CD4-positive, alpha-beta T cell treated with Interleukin-4 for 4 hours (primary cell): ENCODE data around the gene CLEC2A.
A peak's percentile ranks its signal among the peaks of the same experiment; 100 is the strongest.

ENCODE experiments used
- DNase-seq: peaks from one replicate; pipeline ENCODE4 v3.0.0-alpha.2; 2020

The CLEC2A gene

DNA sequence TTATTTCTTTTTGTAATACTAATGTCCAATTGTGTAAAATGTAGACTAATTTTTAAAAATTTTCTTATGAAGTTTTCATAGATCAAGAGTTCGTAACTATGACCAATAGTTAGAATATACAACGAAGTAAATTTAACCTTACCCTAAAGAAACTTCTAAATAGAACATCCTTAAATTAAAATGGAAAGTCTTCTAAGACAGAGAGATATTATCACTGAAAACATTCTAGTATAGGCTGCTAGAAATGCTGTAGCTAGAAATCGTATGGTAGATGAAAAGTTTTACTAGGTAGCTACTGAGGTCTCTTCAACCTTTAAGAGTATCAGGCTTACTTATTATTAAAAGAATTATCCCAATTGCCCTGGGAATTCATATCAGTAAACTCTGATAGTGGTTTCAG lies 925 bp downstream of the CLEC2A start:
- no peak for DNase-seq

DNA sequence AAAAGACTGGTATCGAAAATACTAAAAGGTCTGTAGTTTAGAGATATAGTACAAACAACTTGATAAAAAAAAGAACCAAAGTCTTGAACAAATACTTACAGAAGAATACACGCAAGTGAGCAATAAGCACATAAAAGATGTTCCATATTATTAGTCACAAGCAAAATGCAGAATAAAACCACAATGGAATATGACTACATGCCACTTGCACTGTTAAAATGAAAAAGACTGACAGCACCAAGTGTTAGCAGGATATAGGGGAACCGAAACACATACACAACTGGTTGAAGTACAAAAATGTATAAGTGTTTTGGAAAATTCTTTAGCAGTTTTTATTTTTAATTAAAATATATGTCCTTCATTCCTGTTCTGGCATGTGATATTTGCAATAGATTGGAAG lies 3.6 kb downstream of the CLEC2A start:
- DNase-seq, result no peak

DNA sequence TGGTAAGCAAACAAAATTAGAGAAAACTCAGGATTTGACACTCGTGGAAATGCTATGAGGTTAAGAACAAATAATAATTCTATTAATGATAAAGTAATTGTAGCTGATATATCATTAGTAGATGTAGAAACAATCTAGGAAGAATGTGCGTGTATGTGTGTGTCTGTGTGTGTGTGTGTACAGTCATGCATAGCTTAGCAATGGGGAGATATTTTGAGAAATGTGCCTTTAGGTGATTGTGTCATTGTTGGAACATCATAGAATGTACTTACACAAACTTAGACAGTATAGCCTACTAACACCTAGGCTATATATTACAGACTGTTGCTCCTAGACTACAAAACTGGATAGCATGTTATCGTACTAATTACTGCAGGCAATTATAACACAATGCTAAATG lies 5.3 kb downstream of the CLEC2A start:
- DNase-seq, result no peak

DNA sequence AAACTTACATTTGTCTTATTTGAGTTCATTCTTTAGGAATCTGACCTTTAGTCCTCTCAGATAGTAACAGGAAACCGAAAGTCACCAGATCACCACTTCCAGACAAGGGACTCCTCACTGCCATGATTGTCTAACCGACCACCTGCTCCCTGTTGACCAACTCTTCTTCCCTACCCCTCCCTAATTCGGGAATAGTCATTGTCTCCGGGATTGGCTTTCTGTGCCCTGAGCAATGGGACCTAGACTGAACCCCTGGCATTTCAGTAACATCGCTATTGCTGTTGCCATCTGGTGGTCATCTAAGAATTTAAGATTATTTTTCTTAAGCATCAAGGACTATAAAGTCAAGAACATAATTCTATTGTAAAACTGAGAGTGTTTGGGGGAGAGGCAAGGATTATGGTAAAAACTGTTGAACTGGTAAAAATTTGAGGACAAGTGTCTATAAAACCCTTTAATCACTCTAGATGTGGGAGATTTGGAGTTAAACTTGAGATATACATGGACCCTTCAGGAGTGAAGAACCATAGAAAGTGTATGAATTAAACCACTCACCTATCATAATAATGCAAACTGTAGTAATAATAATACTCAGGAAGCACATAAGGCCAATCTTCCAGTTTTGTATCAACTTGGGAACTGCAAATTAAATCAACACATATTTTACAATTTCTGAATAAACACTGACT lies 6.3 kb downstream of the CLEC2A start:
- DNase-seq, result peak; percentile 52

DNA sequence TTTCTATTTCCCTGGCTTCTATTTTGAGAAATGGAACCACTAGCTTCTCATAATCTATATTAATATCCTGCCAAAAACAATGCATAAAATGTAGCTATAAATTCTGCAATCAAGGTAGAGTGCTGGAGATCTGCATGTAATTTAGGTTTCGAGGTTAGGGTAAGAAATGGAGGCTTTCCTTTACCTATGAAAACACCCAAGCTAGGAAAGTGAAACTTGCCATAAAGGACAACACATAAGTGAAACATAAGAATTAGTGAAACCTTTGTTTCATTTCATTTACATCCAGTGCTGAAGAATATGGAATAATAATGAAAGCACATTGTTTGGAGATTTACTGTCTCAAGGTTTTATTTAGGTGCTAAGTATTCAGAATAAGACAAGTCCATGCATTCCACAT lies 9.7 kb downstream of the CLEC2A start:
- DNase-seq, result no peak

DNA sequence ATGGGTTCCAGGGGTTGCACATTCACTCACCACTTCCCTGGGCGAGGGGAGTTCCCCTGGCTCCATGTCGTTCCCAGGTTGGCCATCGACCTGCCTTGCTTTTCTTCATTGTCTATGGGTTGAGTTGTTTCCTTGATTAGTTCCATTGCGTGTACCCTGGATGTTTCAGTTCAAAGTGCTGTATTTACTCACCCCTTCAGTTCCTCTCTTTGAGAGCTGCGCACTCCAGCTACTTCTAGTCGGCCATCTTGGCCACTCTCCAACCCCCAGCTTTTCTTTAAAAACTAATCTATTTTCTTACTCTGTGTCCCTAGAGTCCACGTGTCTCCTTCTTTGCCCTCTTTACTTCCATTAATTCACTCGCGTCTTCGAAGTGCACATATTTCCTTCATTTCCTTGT lies 11.7 kb downstream of the CLEC2A start:
- DNase-seq, result no peak

DNA sequence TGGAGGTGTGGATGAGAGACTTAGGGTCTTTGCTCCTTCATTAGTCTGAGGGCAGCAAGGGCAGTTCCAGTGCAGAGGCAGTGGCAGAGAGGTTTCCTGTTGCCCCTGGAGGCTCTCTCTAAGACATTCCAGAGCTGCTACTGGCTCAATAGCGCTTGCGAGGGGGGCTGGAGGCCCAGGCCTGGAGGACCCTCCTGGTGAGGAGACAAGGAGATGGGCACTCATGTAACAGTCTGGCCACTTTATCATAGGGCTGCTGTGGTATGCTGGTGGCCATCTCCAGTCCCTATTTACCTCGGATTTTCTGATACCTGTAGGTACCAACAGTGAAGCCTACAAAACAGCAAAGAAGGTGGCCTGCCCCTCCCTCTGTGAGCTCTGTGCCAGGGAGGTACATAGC lies 12.7 kb downstream of the CLEC2A start:
- DNase-seq, result no peak

DNA sequence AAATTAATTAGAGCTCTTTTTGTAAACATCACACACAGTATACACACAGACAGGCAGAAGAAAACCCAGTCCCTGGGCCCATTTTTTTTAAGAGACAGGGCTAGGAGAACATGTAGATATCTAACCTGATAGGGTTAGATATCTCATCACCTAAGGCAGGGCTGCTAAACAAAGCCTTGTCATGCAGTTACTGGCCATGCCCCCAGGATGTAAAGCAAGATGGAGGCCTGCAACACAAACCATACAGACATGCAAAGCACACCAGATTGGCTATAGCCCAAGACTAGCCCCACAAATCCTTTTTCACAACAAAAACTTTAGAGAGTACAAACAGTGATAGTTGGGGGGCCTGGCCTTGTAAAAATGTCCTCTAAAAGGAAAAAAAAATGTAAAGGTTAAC lies 20.5 kb downstream of the CLEC2A start:
- no peak for DNase-seq

DNA sequence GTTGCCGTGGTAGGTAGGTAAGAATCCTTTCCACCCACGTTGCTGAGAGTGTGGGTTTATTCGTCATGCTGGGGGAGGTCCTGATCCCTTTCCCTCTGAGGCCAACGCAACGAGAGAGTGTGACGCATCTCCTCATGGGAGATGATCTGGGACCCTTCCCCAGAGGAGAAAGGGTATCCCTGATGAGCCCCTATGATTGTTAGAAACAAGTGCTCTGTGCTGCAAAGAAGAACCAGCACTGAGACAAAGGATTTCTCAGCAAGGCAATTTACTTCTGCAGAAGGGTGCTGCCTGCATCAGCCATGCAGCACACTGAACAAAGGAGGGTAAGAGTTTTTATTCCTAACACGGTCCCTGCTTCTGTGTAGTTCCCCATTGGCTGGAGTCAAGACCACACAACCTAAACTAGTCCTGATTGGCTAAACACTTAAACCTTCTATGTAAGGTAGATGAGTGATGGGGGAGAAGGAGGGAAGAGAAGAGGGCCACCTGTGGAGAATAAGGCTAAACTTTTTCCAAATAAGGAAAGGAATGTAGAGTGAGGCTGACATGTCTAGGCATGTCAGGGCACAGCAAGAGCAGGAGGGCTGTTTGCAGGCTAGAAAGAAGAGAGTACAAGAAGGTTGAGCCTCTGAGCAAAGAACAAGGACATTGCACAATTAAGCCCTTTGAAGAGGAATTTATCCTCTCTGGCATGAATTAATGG lies 21.3 kb downstream of the CLEC2A start:
- no peak for DNase-seq

DNA sequence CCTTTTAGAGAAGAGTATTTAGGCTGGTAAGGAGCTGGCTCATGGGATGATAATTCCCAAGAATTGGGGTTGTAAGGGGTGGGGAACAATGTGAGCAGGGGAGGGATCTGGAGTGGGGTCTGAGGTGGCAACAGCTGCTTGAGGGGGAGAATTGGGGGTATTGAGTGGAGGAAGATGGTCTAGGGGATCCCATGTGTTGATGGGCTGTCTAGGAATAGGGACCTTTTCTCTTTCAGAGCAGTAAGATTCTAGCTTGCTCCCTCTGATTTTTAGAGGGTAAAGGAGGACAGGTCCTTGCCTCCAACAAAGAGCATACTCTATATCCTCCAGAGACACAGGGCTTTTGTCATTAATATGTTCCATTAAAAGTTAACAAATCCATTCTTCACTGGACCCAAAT lies 22.4 kb downstream of the CLEC2A start:
- DNase-seq, result no peak

DNA sequence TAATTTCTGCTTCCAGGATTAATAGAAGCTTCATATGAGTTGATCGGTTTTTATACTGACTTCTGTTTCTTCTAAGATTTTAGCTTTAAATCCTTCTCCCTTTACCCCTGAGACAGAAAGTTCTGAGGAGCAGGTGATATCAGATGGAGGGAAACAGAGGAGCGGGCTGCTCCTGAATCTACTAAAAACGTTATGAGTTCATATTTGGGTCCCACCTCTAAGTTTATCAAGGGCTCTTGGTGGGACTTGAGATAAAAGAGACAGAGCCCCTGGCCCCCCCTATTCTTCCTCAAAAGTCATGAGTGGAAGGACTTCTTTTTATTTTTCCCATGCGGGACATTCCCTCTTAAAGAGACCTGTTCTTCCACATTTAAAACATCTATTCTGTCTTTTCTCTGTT lies 23.8 kb downstream of the CLEC2A start:
- DNase-seq, result no peak

DNA sequence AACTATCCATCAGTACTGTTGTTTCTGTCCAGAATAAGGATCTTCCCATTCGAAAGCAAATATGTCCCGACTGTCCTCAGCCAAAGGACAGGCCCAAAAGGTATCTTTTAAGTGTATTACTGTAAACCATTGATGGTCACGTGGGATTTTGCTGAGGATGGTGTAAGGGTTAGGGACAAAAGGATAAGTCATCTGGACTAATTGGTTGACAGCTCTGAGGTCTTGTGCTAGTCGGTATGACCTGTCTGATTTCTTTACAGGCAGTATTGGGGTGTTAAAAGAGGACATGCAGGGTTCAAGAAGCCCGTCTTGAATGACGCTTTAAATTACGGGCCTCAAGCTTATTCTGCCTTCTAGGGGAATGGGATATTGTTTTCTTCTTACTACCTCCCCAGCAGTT lies 24.4 kb downstream of the CLEC2A start:
- no peak for DNase-seq

DNA sequence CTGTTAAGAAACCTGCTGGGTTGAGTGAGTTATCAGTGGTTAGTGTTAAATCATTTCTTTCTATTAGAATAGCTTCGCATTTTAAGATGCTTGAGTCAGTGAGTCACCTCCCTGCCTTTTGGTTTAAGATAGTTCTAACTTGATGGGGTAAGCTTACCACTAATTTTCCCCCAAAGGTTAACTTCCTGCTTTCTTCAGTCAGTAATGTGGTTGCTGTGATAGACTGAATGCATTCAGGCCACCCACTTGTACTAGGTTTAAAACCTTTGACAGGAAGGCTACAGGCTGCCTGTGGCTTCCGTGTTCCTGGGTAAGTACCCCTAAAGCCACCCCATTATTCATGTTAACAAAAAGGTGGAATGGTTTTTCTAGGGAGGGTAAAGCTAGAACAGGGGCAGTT lies 25.3 kb downstream of the CLEC2A start:
- peak; percentile 82 for DNase-seq

DNA sequence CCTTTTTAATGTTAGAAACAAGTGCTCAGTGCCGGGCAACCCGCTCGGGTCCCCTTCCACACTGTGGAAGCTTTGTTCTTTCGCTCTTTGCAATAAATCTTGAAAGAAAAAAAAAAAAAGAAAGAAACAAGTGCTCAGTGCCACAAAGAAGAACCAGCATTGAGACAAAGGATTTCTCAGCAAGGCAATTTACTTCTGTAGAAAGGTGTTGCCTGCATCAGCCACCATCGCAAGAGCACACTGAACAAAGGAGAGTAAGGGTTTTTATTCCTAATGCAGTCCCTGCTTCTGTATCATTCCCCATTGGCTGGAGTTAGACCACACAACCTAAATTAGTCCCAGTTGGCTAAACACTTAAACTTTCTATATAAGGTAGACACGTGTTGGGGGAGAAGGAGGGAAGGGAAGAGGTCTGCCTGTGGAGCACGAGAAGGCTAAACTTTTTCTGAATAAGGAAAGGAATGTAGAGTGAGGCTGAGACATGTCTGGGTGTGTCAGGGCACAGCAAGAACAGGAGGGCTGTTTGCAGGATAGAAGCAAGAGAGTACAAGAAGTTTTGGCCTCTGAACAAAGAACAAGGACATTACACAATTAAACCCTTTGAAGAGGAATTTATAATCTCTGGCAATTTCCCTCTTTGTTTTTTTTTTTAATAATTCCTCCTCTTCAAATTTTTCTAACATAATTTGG lies 29.5 kb downstream of the CLEC2A start:
- DNase-seq, result no peak

DNA sequence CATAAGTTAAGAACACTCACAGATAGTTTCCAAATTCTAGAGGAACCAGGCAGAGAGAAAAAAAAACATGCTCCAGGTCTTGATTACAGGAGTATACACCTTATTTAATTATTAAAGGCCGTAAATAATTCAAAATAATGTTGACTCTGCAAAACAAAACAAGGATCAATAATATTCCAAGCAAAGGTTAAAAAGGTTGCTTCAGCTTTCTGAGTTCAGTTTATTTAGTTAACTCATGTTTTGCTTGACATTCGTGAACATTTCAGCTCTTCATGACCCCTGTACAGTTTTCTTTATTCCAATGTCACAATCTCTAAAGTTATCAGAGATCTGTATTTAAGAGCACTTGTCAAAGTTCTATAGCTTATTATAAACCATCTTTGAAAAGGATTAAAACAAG lies 31.2 kb downstream of the CLEC2A start:
- no peak for DNase-seq

DNA sequence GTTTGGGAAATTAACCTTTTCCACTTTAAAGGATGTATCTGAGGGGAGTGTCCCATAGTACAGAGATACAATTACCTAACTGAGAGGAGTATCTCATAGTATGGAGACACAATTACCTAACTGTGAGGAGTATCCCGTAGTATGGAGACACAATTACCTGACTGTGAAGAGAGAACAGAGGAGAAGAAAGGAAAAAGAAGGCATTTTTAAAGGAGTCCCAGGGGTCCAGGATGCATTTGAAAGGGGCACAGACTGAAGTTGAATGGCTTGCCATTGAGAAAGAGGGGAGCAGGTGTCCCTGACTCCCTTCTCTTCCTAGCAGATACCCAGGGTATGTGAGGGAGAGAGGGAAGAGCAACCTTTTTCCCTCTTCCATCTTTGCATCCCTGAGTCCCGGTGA lies 33.0 kb downstream of the CLEC2A start:
- no peak for DNase-seq

DNA sequence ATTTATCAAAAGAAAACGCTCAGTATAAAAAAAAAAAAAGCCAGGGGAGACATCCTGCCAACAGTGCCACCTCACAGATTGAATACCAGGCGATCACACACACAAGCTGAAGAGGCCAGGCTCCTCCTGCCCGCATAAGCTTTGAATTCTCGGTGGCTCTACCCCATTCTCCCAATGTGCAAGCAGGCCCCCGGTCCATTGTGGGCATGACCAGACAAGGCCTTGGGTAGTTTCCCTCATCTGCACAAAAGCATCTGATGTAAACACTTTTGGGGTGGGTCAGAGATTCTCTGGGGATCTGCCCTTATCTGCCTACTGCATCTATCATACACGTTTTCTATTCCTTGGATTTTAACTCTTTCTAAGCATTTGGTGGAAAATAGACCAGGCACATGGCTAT lies 34.6 kb downstream of the CLEC2A start:
- no peak for DNase-seq

DNA sequence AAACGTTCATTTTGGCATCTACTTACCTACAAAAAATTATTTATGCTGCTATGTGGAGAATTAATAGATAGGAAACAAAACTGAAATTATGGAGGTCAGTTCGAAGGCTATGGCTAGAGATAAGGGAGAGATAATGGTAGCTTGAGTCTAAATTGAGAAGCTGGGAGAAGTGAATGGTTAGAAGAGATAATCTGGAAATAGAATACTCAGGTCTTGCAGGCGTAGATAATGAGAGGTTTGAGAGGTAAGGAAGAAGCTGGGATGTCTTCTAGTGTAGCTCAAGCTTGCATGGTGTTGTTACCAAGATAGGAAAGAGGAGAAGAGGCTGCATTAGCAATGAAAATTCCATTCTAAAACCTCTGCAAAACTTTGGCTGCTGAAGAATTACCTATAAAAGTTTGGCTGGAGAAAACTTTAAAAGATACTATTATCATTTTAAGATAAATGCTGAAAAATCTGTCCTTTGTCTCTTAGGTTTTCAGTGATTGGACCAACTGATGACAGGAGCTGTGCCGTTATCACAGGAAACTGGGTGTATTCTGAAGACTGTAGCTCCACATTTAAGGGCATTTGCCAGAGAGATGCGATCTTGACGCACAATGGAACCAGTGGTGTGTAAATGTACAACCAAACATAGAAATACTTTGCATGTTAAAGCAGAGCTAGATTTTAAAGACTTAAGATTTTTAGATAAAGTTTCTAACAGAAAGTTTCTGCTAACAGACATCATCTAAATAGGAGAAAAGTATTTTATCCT lies 36.8 kb downstream of the CLEC2A start:
- DNase-seq, result no peak

DNA sequence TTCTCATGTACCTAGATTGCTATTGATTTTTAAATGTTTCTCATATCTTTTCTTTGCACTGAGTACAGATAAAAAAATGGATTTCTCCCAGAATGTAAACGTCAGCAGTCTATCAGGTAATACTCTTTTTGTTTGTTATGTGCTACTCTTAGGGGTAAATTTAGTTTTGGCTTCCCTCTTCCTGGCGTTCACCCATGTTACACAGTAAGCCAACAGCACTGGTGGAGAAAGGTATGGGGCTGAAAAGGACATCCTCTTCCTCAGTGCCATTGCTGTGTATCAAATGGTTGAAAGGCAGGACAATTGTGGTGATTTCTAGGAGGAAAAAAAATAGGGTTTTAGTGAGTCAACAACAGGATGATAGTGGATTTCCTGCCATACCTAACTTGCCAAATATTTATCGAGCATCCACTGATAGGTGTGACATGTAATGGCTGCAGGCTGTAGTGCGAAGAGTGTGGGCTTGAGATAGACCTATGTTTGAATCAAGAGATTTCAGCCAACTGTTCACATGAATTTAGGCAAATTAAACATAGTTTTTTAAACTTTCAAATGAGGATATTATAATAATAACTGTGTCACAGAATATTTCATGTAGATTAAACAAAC lies 43.4 kb downstream of the CLEC2A start:
- DNase-seq, result peak; percentile 12

DNA sequence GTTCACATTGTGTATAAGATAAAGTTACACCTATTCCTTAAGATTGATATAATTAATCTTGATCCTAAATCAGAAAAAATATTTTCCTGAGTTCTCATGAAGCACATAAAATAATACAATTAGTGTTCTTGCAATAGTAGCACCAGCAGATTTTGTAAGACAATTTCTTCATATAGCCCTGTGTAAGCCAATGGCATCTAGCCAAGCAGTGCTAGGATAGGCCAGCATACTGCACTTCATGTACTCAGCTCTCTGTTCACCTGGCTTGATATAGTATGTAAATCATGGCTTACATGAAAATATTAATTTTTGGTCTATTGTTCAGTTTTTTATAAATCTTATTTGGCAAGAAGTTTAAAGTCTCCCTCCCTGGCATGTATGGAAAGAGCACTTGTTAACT lies 49.0 kb downstream of the CLEC2A start:
- DNase-seq, result no peak

DNA sequence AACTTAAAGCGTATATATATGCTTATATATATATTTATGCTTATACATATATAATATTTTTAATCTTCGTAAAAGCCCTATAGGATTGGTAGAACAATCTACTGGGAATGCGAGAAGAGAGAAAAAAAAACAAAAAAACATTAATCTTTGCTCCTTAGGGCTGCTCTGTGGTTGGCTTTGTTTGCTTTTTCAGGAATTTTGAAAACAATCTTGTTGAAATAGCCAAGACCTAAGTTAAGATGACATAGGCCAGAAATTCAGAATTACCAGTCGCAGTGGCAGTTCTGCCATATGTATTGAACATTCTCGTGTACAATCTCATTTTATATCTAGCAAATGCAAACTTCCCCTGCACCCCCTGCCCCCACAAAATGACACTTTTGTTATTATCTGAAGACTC lies 50.2 kb downstream of the CLEC2A start:
- DNase-seq, result no peak

DNA sequence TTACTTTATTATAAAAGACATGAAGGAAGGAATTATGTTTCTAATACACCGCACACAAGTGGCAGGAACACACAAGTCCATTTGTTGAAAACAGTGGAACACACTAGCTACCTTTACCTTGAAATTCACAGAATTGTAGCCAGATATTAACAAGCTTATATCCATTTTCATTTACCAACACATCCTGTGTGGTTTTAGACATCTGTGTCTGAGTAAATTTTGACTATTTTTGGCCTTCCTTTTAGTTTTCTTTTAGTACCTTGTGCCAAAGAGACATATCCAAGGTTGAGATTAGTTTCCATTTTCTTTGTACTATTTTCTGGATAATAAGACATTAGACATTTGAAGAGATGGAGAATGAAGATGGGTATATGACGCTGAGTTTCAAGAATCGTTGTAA lies 50.9 kb downstream of the CLEC2A start, which contains the start of gene KLRF2:
Gene KLRF2, plus strand, starts transcription at position 244 of the 400 bp plus-strand sequence. Its CDS starts 107 bp downstream, at position 351.
- DNase-seq, result no peak

DNA sequence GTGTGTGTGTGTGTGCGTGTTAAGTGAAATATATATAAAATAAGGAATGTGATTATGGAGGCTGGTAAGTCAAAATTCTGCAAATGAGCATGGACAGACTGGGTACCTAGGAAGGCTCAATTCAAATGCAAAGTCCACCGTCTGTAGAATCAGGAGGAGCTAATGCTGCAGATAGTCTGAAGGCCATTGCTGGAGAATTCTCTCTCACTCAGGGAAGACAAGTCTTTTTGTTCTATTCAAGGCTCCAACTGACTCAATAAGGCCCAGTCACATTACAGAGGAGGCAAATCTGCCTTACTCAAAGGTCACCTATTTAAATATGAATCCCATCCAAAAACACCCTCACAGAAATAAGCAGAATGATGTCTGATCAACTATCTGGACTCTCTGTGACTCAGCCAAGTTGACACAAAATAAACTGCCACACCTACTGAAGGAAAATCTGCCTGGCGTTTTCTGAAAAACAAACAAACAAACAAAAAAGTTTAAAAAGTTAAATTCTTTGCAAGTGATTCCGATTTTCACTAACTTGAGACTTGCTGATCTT lies 51.6 kb downstream of the CLEC2A start:
- no peak for DNase-seq
